HTERT RPE-1 (cell line): ENCODE data around the gene CIITA.
"Not testable (repeated sequence)": the region's sequence is repeated elsewhere in the genome, so short reads cannot be mapped to it uniquely, and the experiment has no call there.

ENCODE experiments used
- in situ Hi-C: fragments of 300-500 bp; cut with MboI; formaldehyde crosslinking; loops from 4 replicates; pipeline ENCODE4 v1.14.3; 2020; ENCODE audit warnings: low sequenced_read_pairs

Gene CIITA

GRCh38 chr16:10950393-10950792 is 73.4 kb downstream of the CIITA start:
- in situ Hi-C loops, result no loop called here

- in situ Hi-C loops, result no loop called here
Observed at GRCh38 chr16:10951026-10951425, 74.0 kb downstream of the CIITA start.

- in situ Hi-C loops, result no loop called here
Observed at GRCh38 chr16:10954903-10955302, 77.9 kb downstream of the CIITA start.

GRCh38 chr16:10957771-10958482 is 80.9 kb downstream of the CIITA start:
- in situ Hi-C loops, result no loop called here

- in situ Hi-C loops, result no loop called here
Observed at GRCh38 chr16:10959161-10959560, 82.2 kb downstream of the CIITA start.

- in situ Hi-C loops, result no loop called here
Observed at GRCh38 chr16:10961231-10961630, 84.2 kb downstream of the CIITA start.

GRCh38 chr16:10964039-10964890 is 87.3 kb downstream of the CIITA start:
- in situ Hi-C loops, result no loop called here

- in situ Hi-C loops, result no loop called here
Observed at GRCh38 chr16:10964891-10965326, 87.9 kb downstream of the CIITA start.

GRCh38 chr16:10965440-10966061 is 88.5 kb downstream of the CIITA start:
- in situ Hi-C loops, result no loop called here

- in situ Hi-C loops, result no loop called here
Observed at GRCh38 chr16:10966129-10966528, 89.1 kb downstream of the CIITA start.

- in situ Hi-C loops, result not testable (repeated sequence)
Observed at GRCh38 chr16:10966559-10966958, 89.6 kb downstream of the CIITA start.

- in situ Hi-C loops, result no loop called here
Observed at GRCh38 chr16:10967986-10968385, 91.0 kb downstream of the CIITA start.

GRCh38 chr16:10968498-10968897 is 91.5 kb downstream of the CIITA start:
- in situ Hi-C loops, result no loop called here

GRCh38 chr16:10969615-10970014 is 92.6 kb downstream of the CIITA start:
- in situ Hi-C loops, result no loop called here

- in situ Hi-C loops, result no loop called here
Observed at GRCh38 chr16:10970065-10970464, 93.1 kb downstream of the CIITA start.

- in situ Hi-C loops, result no loop called here
Observed at GRCh38 chr16:10971560-10971961, 94.6 kb downstream of the CIITA start.

GRCh38 chr16:10972108-10972818 is 95.3 kb downstream of the CIITA start:
- in situ Hi-C loops, result no loop called here

GRCh38 chr16:10972819-10973464 is 95.9 kb downstream of the CIITA start:
- in situ Hi-C loops, result no loop called here

- in situ Hi-C loops, result no loop called here
Observed at GRCh38 chr16:10976634-10977033, 99.6 kb downstream of the CIITA start.

- in situ Hi-C loops, result no loop called here
Observed at GRCh38 chr16:10978124-10978523, 101.1 kb downstream of the CIITA start.
